Keratinocyte (primary cell): Measurements from ENCODE around the gene SMAD9. TPM values are rescaled to one million over a fixed set of nuclear protein-coding genes. Genes with fewer than 3 reads are reported as not detected.

Experiments used
- DNase-seq: peaks from one replicate; pipeline ENCODE4 v3.0.0-alpha.2; 2011; ENCODE audit warnings: low read depth, missing footprints, low spot score
- FAIRE-seq: peaks from 2 replicates; lab custom pipeline; 2011; peaks lifted over from hg19 to GRCh38; lab: Jason Lieb, UNC
- H2AFZ ChIP-seq: 2 replicates; pipeline ENCODE4 v1.6.0; 2012; ENCODE audit warnings: low read length, control low read depth, inconsistent platforms; ENCODE audit not compliant: control insufficient read depth
- H3K27ac ChIP-seq: 2 replicates; pipeline ENCODE4 v1.5.1; 2011; ENCODE audit warnings: low read length; ENCODE audit not compliant: control insufficient read depth, insufficient read depth
- H3K27me3 ChIP-seq: 3 replicates; pipeline ENCODE4 v1.6.0; 2011; ENCODE audit warnings: low read length; ENCODE audit not compliant: control insufficient read depth, insufficient read depth; ENCODE audit errors: extremely low read depth
- H3K36me3 ChIP-seq, 2 experiments: 2 replicates in 1 of 2; 3 replicates in 1 of 2; pipeline ENCODE4 v1.5.1; 2011; ENCODE audit warnings: low read length in 2 of 2, mild to moderate bottlenecking in 1 of 2; ENCODE audit not compliant: control insufficient read depth in 2 of 2, insufficient read depth in 2 of 2; ENCODE audit errors: extremely low read depth in 1 of 2
- H3K4me1 ChIP-seq: 3 replicates; pipeline ENCODE4 v1.5.1; 2011; ENCODE audit warnings: low read length; ENCODE audit not compliant: control insufficient read depth, insufficient read depth; ENCODE audit errors: extremely low read depth
- H3K4me2 ChIP-seq: 3 replicates; pipeline ENCODE4 v1.6.0; 2011; ENCODE audit warnings: low read depth, low read length; ENCODE audit not compliant: control insufficient read depth, insufficient read depth; ENCODE audit errors: extremely low read depth
- H3K4me3 ChIP-seq, 3 experiments: fragments of 200-600 bp in 1 of 3; sonication (generic) in 1 of 3; 2 replicates in 2 of 3; 3 replicates in 1 of 3; pipeline ENCODE4 v1.5.1; 2011 to 2016; ENCODE audit warnings: low read length in 3 of 3, mild to moderate bottlenecking in 3 of 3, control low read depth in 2 of 3, inconsistent platforms in 1 of 3, low read depth in 1 of 3, mixed read lengths in 1 of 3, mixed run types in 1 of 3, moderate library complexity in 1 of 3; ENCODE audit not compliant: control insufficient read depth in 2 of 3, insufficient read depth in 2 of 3; ENCODE audit errors: extremely low read depth in 1 of 3
- H3K79me2 ChIP-seq: 2 replicates; pipeline ENCODE4 v1.6.0; 2012; ENCODE audit warnings: low read length; ENCODE audit not compliant: control insufficient read depth, insufficient read depth
- H3K9ac ChIP-seq: 3 replicates; pipeline ENCODE4 v1.6.0; 2011; ENCODE audit warnings: low read length; ENCODE audit not compliant: control insufficient read depth, insufficient read depth; ENCODE audit errors: extremely low read depth
- H3K9me1 ChIP-seq: 3 replicates; pipeline ENCODE4 v1.6.0; 2011; ENCODE audit warnings: low read length; ENCODE audit not compliant: control insufficient read depth, insufficient read depth; ENCODE audit errors: extremely low read depth
- H3K9me3 ChIP-seq: 2 replicates; pipeline ENCODE4 v1.5.1; 2012; ENCODE audit warnings: low read depth, low read length; ENCODE audit not compliant: control insufficient read depth
- H4K20me1 ChIP-seq: 3 replicates; pipeline ENCODE4 v1.6.0; 2011; ENCODE audit warnings: low read length; ENCODE audit not compliant: control insufficient read depth, insufficient read depth; ENCODE audit errors: extremely low read depth
- EZH2 ChIP-seq: IDR thresholded peaks from one replicate; pipeline ENCODE4 v1.6.1; 2012; ENCODE audit warnings: inconsistent platforms, mild to moderate bottlenecking, low read length, moderate library complexity
- dilution Hi-C: fragments of 300-500 bp; cut with MboI; formaldehyde crosslinking; loops from one replicate; pipeline ENCODE4 v1.7.0; 2020; ENCODE audit warnings: low sequenced_read_pairs; ENCODE audit not compliant: extremely low pct_ligation_motif_present
- polyA plus RNA-seq, 5 experiments: library from polyadenylated mRNA; depleted of rRNA in 3 of 5; stranded (reverse) in 3 of 5; stranded (forward) in 1 of 5; unstranded in 1 of 5; fragments of >200 nt; gene quantifications; 1 replicate in 1 of 5; 2 replicates in 3 of 5; 3 replicates in 1 of 5; pipeline versions ENCODE4 v1.2.1 to v1.2.3, GENCODE V29; 2011 to 2012; ENCODE audit warnings: missing spikeins in 2 of 5, low read depth in 1 of 5, low replicate concordance in 1 of 5
- TF ChIP-seq, protein P1 (sequence below), 3 experiments: IDR thresholded peaks in 1 of 3; conservative IDR thresholded peaks in 1 of 3; optimal IDR thresholded peaks in 1 of 3; 2 replicates in 2 of 3; 3 replicates in 1 of 3; pipeline versions ENCODE3 to v1.5.1; 2011; ENCODE audit warnings: low read length in 3 of 3, mild to moderate bottlenecking in 3 of 3, moderate library complexity in 2 of 3, control low read depth in 1 of 3, inconsistent platforms in 1 of 3; ENCODE audit not compliant: insufficient read depth in 2 of 3; ENCODE audit errors: extremely low read depth in 1 of 3

The SMAD9 gene
- polyA plus RNA-seq, 1 donor (not counting 4 experiments of a cell fraction or from before 2014, with no cell fraction given) = 0.10 TPM

DNA sequence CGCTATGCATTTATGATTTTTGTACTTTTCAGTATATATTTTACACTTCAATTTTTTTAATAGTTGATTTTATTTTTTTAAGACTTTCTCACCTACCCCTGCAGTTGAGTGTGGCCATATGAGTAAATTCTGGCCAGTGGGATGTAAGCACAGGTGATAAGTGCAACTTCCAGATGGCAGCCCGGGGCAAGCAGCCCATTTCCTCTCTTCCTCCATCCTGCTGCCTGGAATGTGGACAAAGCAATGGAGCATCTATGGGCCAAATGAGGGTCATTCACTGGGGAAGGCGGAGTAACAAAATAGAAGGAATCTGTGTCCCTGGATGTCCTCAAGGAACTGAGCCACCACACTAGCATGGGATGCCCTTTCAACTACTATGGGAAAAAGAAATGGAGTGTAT lies 88.7 kb downstream of the SMAD9 start:
- DNase-seq (no peak), FAIRE-seq (no peak)
- H3K36me3 ChIP-seq = no peaks in the 10 kb centered on the region
- no peaks in the 10 kb centered on the region for H4K20me1 ChIP-seq
- H3K9me1 ChIP-seq = no peaks in the 10 kb centered on the region
- no peak overlapping the region for H3K4me2 ChIP-seq
- H2AFZ ChIP-seq = no peak overlapping the region
- H3K9me3 ChIP-seq = no peaks in the 10 kb centered on the region
- no peak overlapping the region for H3K27ac ChIP-seq
- H3K27me3 ChIP-seq = no peaks in the 10 kb centered on the region
- no peaks in the 10 kb centered on the region for H3K4me1 ChIP-seq
- H3K79me2 ChIP-seq = no peaks in the 10 kb centered on the region
- H3K4me3 ChIP-seq = no peak overlapping the region
- dilution Hi-C loops = no loop called here
- TF ChIP-seq, protein P1, sequence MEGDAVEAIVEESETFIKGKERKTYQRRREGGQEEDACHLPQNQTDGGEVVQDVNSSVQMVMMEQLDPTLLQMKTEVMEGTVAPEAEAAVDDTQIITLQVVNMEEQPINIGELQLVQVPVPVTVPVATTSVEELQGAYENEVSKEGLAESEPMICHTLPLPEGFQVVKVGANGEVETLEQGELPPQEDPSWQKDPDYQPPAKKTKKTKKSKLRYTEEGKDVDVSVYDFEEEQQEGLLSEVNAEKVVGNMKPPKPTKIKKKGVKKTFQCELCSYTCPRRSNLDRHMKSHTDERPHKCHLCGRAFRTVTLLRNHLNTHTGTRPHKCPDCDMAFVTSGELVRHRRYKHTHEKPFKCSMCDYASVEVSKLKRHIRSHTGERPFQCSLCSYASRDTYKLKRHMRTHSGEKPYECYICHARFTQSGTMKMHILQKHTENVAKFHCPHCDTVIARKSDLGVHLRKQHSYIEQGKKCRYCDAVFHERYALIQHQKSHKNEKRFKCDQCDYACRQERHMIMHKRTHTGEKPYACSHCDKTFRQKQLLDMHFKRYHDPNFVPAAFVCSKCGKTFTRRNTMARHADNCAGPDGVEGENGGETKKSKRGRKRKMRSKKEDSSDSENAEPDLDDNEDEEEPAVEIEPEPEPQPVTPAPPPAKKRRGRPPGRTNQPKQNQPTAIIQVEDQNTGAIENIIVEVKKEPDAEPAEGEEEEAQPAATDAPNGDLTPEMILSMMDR (optimal IDR thresholded peaks at IDR 0.05 in 1 of 3, IDR thresholded peaks at IDR 0.05 in 1 of 3, conservative IDR thresholded peaks at IDR 0.05 in 1 of 3; ENCODE audit: extremely low read depth in 1 of 3, insufficient read depth in 2 of 3, low read length in 3 of 3) = no peak
- no peak for TF ChIP-seq EZH2
- no peak overlapping the region for H3K9ac ChIP-seq

DNA sequence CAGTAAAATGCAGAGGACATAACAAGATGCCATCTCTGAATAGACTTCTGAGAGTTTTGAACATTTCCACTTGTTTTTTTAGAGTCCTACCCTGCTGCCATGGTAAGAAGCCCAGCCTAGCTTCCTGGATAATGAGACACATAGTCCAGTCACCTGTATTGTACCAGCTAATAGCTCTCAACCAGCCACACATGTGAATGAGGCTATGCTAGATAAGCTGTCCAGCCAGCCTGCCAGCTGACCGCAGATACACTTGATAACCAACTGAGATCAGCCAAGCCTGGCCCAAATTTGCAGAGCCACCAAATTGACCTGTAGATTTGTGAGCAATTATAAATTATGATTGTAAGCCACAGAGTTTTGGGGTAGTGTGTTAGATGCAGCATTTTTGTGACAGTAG lies 90.3 kb downstream of the SMAD9 start:
- no peak overlapping the region for H3K4me3 ChIP-seq
- no peaks in the 10 kb centered on the region for H3K9me3 ChIP-seq
- no peaks in the 10 kb centered on the region for H3K36me3 ChIP-seq
- FAIRE-seq = no peak
- no peak overlapping the region for H3K9ac ChIP-seq
- no peak overlapping the region for H3K27ac ChIP-seq
- dilution Hi-C loops = no loop called here
- H3K4me2 ChIP-seq = no peak overlapping the region
- no peaks in the 10 kb centered on the region for H3K4me1 ChIP-seq
- no peak overlapping the region for H2AFZ ChIP-seq
- H4K20me1 ChIP-seq = no peaks in the 10 kb centered on the region
- H3K79me2 ChIP-seq = no peaks in the 10 kb centered on the region
- no peak for DNase-seq
- H3K9me1 ChIP-seq = no peaks in the 10 kb centered on the region
- TF ChIP-seq, protein P1 (optimal IDR thresholded peaks at IDR 0.05 in 1 of 3, IDR thresholded peaks at IDR 0.05 in 1 of 3, conservative IDR thresholded peaks at IDR 0.05 in 1 of 3; ENCODE audit: extremely low read depth in 1 of 3, insufficient read depth in 2 of 3, low read length in 3 of 3) = no peak
- no peak for TF ChIP-seq EZH2
- H3K27me3 ChIP-seq = no peaks in the 10 kb centered on the region
